ENCODE measurements around the gene ADAMTS2.

The ADAMTS2 gene

GRCh38 chr5:179241764-179242370 is 103.4 kb downstream of the ADAMTS2 start:
- Histone ChIP-seq H3K27ac (ENCODE audit: low read depth, low read length) (no peak overlapping the region), H3K36me3 (ENCODE audit: low read length) (no peaks in the 10 kb centered on the region), H3K79me2 (ENCODE audit: insufficient read depth, low read length) (no peaks in the 10 kb centered on the region), H2AFZ (ENCODE audit: low read depth, low read length, severe bottlenecking) (no peak overlapping the region), H3K27me3 (ENCODE audit: low read length) (no peaks in the 10 kb centered on the region), H3K9me2 (replicated peaks; ENCODE audit: insufficient read depth, low read length) (no peaks in the 10 kb centered on the region), H3K9ac (ENCODE audit: low read length) (no peak overlapping the region), H3K4me2 (ENCODE audit: low read depth, low read length, poor library complexity, severe bottlenecking) (no peak overlapping the region), H4K20me1 (ENCODE audit: low read depth, low read length) (no peaks in the 10 kb centered on the region), H3F3A (ENCODE audit: insufficient read depth) (no peaks in the 10 kb centered on the region), H3K9me3 (ENCODE audit: insufficient read depth, low read length) (no peaks in the 10 kb centered on the region), H3K4me3 (ENCODE audit: insufficient read depth, low read length, poor library complexity, severe bottlenecking) (no peak overlapping the region)
- TF ChIP-seq EZH2phosphoT487 (conservative IDR thresholded peaks at IDR 0.05; ENCODE audit: low read length), result no peak
- TF ChIP-seq, protein P1, sequence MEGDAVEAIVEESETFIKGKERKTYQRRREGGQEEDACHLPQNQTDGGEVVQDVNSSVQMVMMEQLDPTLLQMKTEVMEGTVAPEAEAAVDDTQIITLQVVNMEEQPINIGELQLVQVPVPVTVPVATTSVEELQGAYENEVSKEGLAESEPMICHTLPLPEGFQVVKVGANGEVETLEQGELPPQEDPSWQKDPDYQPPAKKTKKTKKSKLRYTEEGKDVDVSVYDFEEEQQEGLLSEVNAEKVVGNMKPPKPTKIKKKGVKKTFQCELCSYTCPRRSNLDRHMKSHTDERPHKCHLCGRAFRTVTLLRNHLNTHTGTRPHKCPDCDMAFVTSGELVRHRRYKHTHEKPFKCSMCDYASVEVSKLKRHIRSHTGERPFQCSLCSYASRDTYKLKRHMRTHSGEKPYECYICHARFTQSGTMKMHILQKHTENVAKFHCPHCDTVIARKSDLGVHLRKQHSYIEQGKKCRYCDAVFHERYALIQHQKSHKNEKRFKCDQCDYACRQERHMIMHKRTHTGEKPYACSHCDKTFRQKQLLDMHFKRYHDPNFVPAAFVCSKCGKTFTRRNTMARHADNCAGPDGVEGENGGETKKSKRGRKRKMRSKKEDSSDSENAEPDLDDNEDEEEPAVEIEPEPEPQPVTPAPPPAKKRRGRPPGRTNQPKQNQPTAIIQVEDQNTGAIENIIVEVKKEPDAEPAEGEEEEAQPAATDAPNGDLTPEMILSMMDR (IDR thresholded peaks at IDR 0.05; ENCODE audit: insufficient read depth, low read length, poor library complexity, severe bottlenecking), result no peak

- no peaks in the 10 kb centered on the region for H3F3A ChIP-seq (ENCODE audit: insufficient read depth)
- no peaks in the 10 kb centered on the region for H3K27me3 ChIP-seq (ENCODE audit: low read length)
- no peaks in the 10 kb centered on the region for H3K79me2 ChIP-seq (ENCODE audit: insufficient read depth, low read length)
- no peaks in the 10 kb centered on the region for H3K9me2 ChIP-seq (replicated peaks; ENCODE audit: insufficient read depth, low read length)
- H3K36me3 ChIP-seq (ENCODE audit: low read length), result no peaks in the 10 kb centered on the region
- TF ChIP-seq, protein P1 (IDR thresholded peaks at IDR 0.05; ENCODE audit: insufficient read depth, low read length, poor library complexity, severe bottlenecking), result no peak
- no peak for TF ChIP-seq EZH2phosphoT487 (conservative IDR thresholded peaks at IDR 0.05; ENCODE audit: low read length)
- H3K4me3 ChIP-seq (ENCODE audit: insufficient read depth, low read length, poor library complexity, severe bottlenecking), result no peak overlapping the region
- no peaks in the 10 kb centered on the region for H3K9me3 ChIP-seq (ENCODE audit: insufficient read depth, low read length)
- H3K27ac ChIP-seq (ENCODE audit: low read depth, low read length), result no peak overlapping the region
- no peak overlapping the region for H3K9ac ChIP-seq (ENCODE audit: low read length)
- no peak overlapping the region for H3K4me2 ChIP-seq (ENCODE audit: low read depth, low read length, poor library complexity, severe bottlenecking)
- H2AFZ ChIP-seq (ENCODE audit: low read depth, low read length, severe bottlenecking), result no peak overlapping the region
- no peaks in the 10 kb centered on the region for H4K20me1 ChIP-seq (ENCODE audit: low read depth, low read length)
These were observed 104.1 kb downstream of the ADAMTS2 start for GRCh38 chr5:179241175-179241574.

DNA sequence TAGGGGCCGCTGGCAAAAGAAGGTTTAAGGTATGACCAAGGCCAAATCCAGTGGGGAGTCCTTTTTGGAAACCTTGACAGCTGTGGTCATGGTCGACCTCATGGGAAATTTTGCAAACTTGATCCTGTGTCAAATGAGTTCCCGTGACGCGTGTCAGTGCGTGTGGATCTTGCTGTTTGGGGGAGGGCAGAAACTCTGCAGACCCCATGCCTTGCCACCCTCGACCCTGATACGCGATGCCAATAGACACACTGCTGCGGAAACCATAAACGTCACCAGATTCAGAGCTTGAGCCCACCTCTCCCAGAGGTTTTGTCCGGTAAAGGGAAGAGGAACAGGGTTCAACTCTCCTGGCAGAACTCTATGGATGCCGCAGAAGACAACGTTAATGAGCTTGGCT is 104.7 kb downstream of the ADAMTS2 start:
- no peak overlapping the region for H3K4me2 ChIP-seq (ENCODE audit: low read depth, low read length, poor library complexity, severe bottlenecking)
- H3K9me3 ChIP-seq (ENCODE audit: insufficient read depth, low read length), result no peaks in the 10 kb centered on the region
- H3K27me3 ChIP-seq (ENCODE audit: low read length), result no peaks in the 10 kb centered on the region
- H3K4me3 ChIP-seq (ENCODE audit: insufficient read depth, low read length, poor library complexity, severe bottlenecking), result no peak overlapping the region
- H3K9ac ChIP-seq (ENCODE audit: low read length), result no peak overlapping the region
- H3K79me2 ChIP-seq (ENCODE audit: insufficient read depth, low read length), result no peaks in the 10 kb centered on the region
- H3K9me2 ChIP-seq (replicated peaks; ENCODE audit: insufficient read depth, low read length), result no peaks in the 10 kb centered on the region
- no peaks in the 10 kb centered on the region for H3F3A ChIP-seq (ENCODE audit: insufficient read depth)
- no peak for TF ChIP-seq EZH2phosphoT487 (conservative IDR thresholded peaks at IDR 0.05; ENCODE audit: low read length)
- TF ChIP-seq, protein P1 (IDR thresholded peaks at IDR 0.05; ENCODE audit: insufficient read depth, low read length, poor library complexity, severe bottlenecking), result no peak
- no peak overlapping the region for H3K27ac ChIP-seq (ENCODE audit: low read depth, low read length)
- no peak overlapping the region for H2AFZ ChIP-seq (ENCODE audit: low read depth, low read length, severe bottlenecking)
- H4K20me1 ChIP-seq (ENCODE audit: low read depth, low read length), result no peaks in the 10 kb centered on the region
- no peaks in the 10 kb centered on the region for H3K36me3 ChIP-seq (ENCODE audit: low read length)
